Activated CD8-positive, alpha-beta memory T cell treated with anti-CD3 and anti-CD28 coated beads, Interleukin-2, amount 10 ng/mL, durations not matched to agents 7 days and 5 days (primary cell): Measurements from ENCODE around the gene UBE2J2. TPM values are rescaled to one million over a fixed set of nuclear protein-coding genes. Genes with fewer than 3 reads are reported as not detected.
A peak's percentile ranks its signal among the peaks of the same experiment; 100 is the strongest.
"Not testable (repeated sequence)": the region's sequence is repeated elsewhere in the genome, so short reads cannot be mapped to it uniquely, and the experiment has no call there.

ENCODE experiments used
- ATAC-seq: fragments of 150-1000 bp; cut with Tn5 transposase; one replicate; pipeline ENCODE4 v1.10.0; 2021; ENCODE audit warnings: moderate library complexity
- CTCF ChIA-PET: fragments of 350-600 bp; sonication (Branson Sonifier 250); formaldehyde crosslinking; loops from one replicate; lab custom pipeline; 2021; ENCODE audit warnings: antibody characterized with exemption; lab: Charles Lee
- DNase-seq: peaks from one replicate; pipeline ENCODE4 v3.0.0-alpha.2; 2020
- H3K27ac Mint-ChIP-seq: one replicate; pipeline ENCODE4 v1.8.0; 2021; ENCODE audit warnings: mild to moderate bottlenecking, mixed read lengths
- H3K27me3 Mint-ChIP-seq: one replicate; pipeline ENCODE4 v1.8.0; 2021; ENCODE audit warnings: mixed read lengths
- H3K36me3 Mint-ChIP-seq: one replicate; pipeline ENCODE4 v1.8.0; 2021; ENCODE audit warnings: mild to moderate bottlenecking, mixed read lengths
- H3K4me1 Mint-ChIP-seq: one replicate; pipeline ENCODE4 v1.8.0; 2021; ENCODE audit warnings: mixed read lengths
- H3K4me3 Mint-ChIP-seq: one replicate; pipeline ENCODE4 v1.8.0; 2021; ENCODE audit warnings: mild to moderate bottlenecking, moderate library complexity, mixed read lengths
- H3K9me3 Mint-ChIP-seq: one replicate; pipeline ENCODE4 v1.8.0; 2022; ENCODE audit warnings: low read depth, mixed read lengths
- total RNA-seq, 2 experiments: library from RNA; stranded (reverse); gene quantifications; one replicate each; pipeline ENCODE4 v1.2.3, GENCODE V29; 2021

The UBE2J2 gene
- total RNA-seq, 2 experiments from 2014 or later: 71.3 to 83.3 TPM

- Mint-ChIP-seq H3K27me3 (no peaks in the 10 kb centered on the region), H3K9me3 (no peaks in the 10 kb centered on the region), H3K36me3 (peaks cover 38% of the 10 kb centered on the region), H3K27ac (no peak overlapping the region), H3K4me1 (peaks cover 10% of the 10 kb centered on the region), H3K4me3 (no peak overlapping the region)
- CTCF ChIA-PET: interaction anchor here (0.7 to 1.7 kb wide), 2 partner anchors 9 to 138 kb away, joined by 3 to 9 read pairs; no protein-coding TSS in a partner anchor
- ATAC-seq (no peak), DNase-seq (no peak)
These were observed 13.6 kb downstream of the UBE2J2 start for GRCh38 chr1:1259951-1260600.

- ATAC-seq: no peak
- H3K4me1 Mint-ChIP-seq: peaks cover 10% of the 10 kb centered on the region
- H3K9me3 Mint-ChIP-seq: no peaks in the 10 kb centered on the region
- H3K27ac Mint-ChIP-seq: no peak overlapping the region
- no peak for DNase-seq
- peaks cover 37% of the 10 kb centered on the region for H3K36me3 Mint-ChIP-seq
- CTCF ChIA-PET: interaction anchor here (0.7 kb wide), 1 partner anchor 9 kb away, joined by 3 read pairs; no protein-coding TSS in a partner anchor
- H3K27me3 Mint-ChIP-seq: no peaks in the 10 kb centered on the region
- H3K4me3 Mint-ChIP-seq: no peak overlapping the region
These were observed 14.1 kb downstream of the UBE2J2 start for GRCh38 chr1:1259540-1259939.

GRCh38 chr1:1259119-1259488 lies 14.6 kb downstream of the UBE2J2 start:
- ATAC-seq (no peak), DNase-seq (no peak)
- Mint-ChIP-seq H3K27ac (no peak overlapping the region), H3K9me3 (no peaks in the 10 kb centered on the region), H3K27me3 (no peaks in the 10 kb centered on the region), H3K4me3 (no peak overlapping the region), H3K4me1 (peaks cover 10% of the 10 kb centered on the region), H3K36me3 (peaks cover 37% of the 10 kb centered on the region)
- CTCF ChIA-PET: no interaction called here

- Mint-ChIP-seq H3K27ac (no peak overlapping the region), H3K4me3 (no peak overlapping the region), H3K27me3 (no peaks in the 10 kb centered on the region), H3K4me1 (peaks cover 10% of the 10 kb centered on the region), H3K9me3 (no peaks in the 10 kb centered on the region), H3K36me3 (peaks cover 32% of the 10 kb centered on the region)
- ATAC-seq (no peak), DNase-seq (no peak)
- CTCF ChIA-PET: interaction anchor here (0.7 kb wide), 2 partner anchors 48 to 98 kb away, joined by 4 to 5 read pairs; no protein-coding TSS in a partner anchor
These were observed 16.4 kb downstream of the UBE2J2 start for GRCh38 chr1:1256956-1257871.

GRCh38 chr1:1255611-1256010 lies 18.0 kb downstream of the UBE2J2 start:
- no peaks in the 10 kb centered on the region for H3K27me3 Mint-ChIP-seq
- peaks cover 27% of the 10 kb centered on the region for H3K36me3 Mint-ChIP-seq
- H3K4me1 Mint-ChIP-seq: peaks cover 11% of the 10 kb centered on the region
- ATAC-seq (no peak), DNase-seq (no peak)
- no peaks in the 10 kb centered on the region for H3K9me3 Mint-ChIP-seq
- H3K27ac Mint-ChIP-seq: no peak overlapping the region
- no peak overlapping the region for H3K4me3 Mint-ChIP-seq
- CTCF ChIA-PET: no interaction called here

- H3K9me3 Mint-ChIP-seq: no peaks in the 10 kb centered on the region
- peaks cover 26% of the 10 kb centered on the region for H3K36me3 Mint-ChIP-seq
- no peaks in the 10 kb centered on the region for H3K27me3 Mint-ChIP-seq
- H3K4me3 Mint-ChIP-seq: no peak overlapping the region
- CTCF ChIA-PET: no interaction called here
- DNase-seq (no peak), ATAC-seq (no peak)
- H3K27ac Mint-ChIP-seq: no peak overlapping the region
- peaks cover 15% of the 10 kb centered on the region for H3K4me1 Mint-ChIP-seq
These were observed 18.6 kb downstream of the UBE2J2 start for GRCh38 chr1:1255078-1255477.

GRCh38 chr1:1254667-1254998 lies 19.0 kb downstream of the UBE2J2 start:
- CTCF ChIA-PET: no interaction called here

GRCh38 chr1:1253972-1254666 lies 19.5 kb downstream of the UBE2J2 start:
- Mint-ChIP-seq H3K9me3 (no peaks in the 10 kb centered on the region), H3K4me3 (no peak overlapping the region), H3K36me3 (peaks cover 19% of the 10 kb centered on the region), H3K27me3 (no peaks in the 10 kb centered on the region), H3K27ac (no peak overlapping the region), H3K4me1 (peaks cover 18% of the 10 kb centered on the region)
- DNase-seq (no peak), ATAC-seq (no peak)
- CTCF ChIA-PET: no interaction called here

More at GRCh38 chr1:1254667-1254998, 19.0 kb downstream of the UBE2J2 start:
- Mint-ChIP-seq H3K27ac (no peak overlapping the region), H3K4me3 (no peak overlapping the region), H3K9me3 (no peaks in the 10 kb centered on the region), H3K4me1 (peaks cover 17% of the 10 kb centered on the region), H3K36me3 (peaks cover 22% of the 10 kb centered on the region), H3K27me3 (no peaks in the 10 kb centered on the region)
- ATAC-seq: no peak
- DNase-seq: no peak

GRCh38 chr1:1253314-1253713 lies 20.3 kb downstream of the UBE2J2 start:
- Mint-ChIP-seq H3K27me3 (no peaks in the 10 kb centered on the region), H3K27ac (no peak overlapping the region), H3K36me3 (peaks cover 19% of the 10 kb centered on the region), H3K9me3 (no peaks in the 10 kb centered on the region), H3K4me3 (no peak overlapping the region), H3K4me1 (peaks cover 18% of the 10 kb centered on the region)
- DNase-seq (no peak), ATAC-seq (no peak)
- CTCF ChIA-PET: no interaction called here

- Mint-ChIP-seq H3K27me3 (peaks cover 3% of the 10 kb centered on the region), H3K36me3 (peaks cover 13% of the 10 kb centered on the region), H3K4me3 (no peak overlapping the region), H3K27ac (peak overlapping the region; percentile 81), H3K9me3 (no peaks in the 10 kb centered on the region), H3K4me1 (peaks cover 14% of the 10 kb centered on the region)
- CTCF ChIA-PET: interaction anchor here (0.7 to 1.8 kb wide), 13 partner anchors 9 to 266 kb away, joined by 3 to 46 read pairs (median 4); partner anchors contain the start of genes C1orf159, SDF4 and UBE2J2
- peak; percentile 88 for DNase-seq
- peak; percentile 97 for ATAC-seq
These were observed 22.8 kb downstream of the UBE2J2 start for GRCh38 chr1:1250786-1251284.

GRCh38 chr1:1248009-1248913 lies 25.4 kb downstream of the UBE2J2 start:
- CTCF ChIA-PET, H3K27me3 Mint-ChIP-seq, DNase-seq, ATAC-seq, H3K4me3 Mint-ChIP-seq, H3K27ac Mint-ChIP-seq, H3K9me3 Mint-ChIP-seq, H3K36me3 Mint-ChIP-seq: not testable (repeated sequence)
- H3K4me1 Mint-ChIP-seq: peaks cover 14% of the 10 kb centered on the region

GRCh38 chr1:1247341-1247913 lies 26.2 kb downstream of the UBE2J2 start:
- ATAC-seq (no peak), DNase-seq (no peak)
- Mint-ChIP-seq H3K36me3 (peaks cover 4% of the 10 kb centered on the region), H3K27ac (no peak overlapping the region), H3K9me3 (no peaks in the 10 kb centered on the region), H3K4me1 (peaks cover 14% of the 10 kb centered on the region), H3K27me3 (peaks cover 3% of the 10 kb centered on the region), H3K4me3 (no peak overlapping the region)
- CTCF ChIA-PET: no interaction called here
